WERI-Rb-1 (cell line): ENCODE data around the gene PLXNB3.
"Not testable (repeated sequence)": the region's sequence is repeated elsewhere in the genome, so short reads cannot be mapped to it uniquely, and the experiment has no call there.

Source experiments
- DNase-seq: peaks from one replicate; pipeline ENCODE4 v3.0.0-alpha.2; 2020
- H3K27ac ChIP-seq: fragments of 250-450 bp; sonication (Bioruptor Pico); 2 replicates; pipeline ENCODE4 v1.5.1; 2020; ENCODE audit warnings: mild to moderate bottlenecking, moderate library complexity
- H3K27me3 ChIP-seq: fragments of 250-450 bp; sonication (Bioruptor Pico); 2 replicates; pipeline ENCODE4 v1.5.1; 2021; ENCODE audit warnings: mild to moderate bottlenecking, low read depth, moderate library complexity; ENCODE audit not compliant: insufficient read depth, severe bottlenecking
- H3K36me3 ChIP-seq: fragments of 250-450 bp; sonication (Bioruptor Pico); 2 replicates; pipeline ENCODE4 v1.5.1; 2020; ENCODE audit warnings: mild to moderate bottlenecking, moderate library complexity
- H3K4me3 ChIP-seq: 2 replicates; pipeline ENCODE4 v1.5.1; 2011; ENCODE audit warnings: low read depth, mild to moderate bottlenecking, control low read depth, low read length
- H3K9me3 ChIP-seq: fragments of 250-450 bp; sonication (Bioruptor Pico); 2 replicates; pipeline ENCODE4 v1.5.1; 2021; ENCODE audit warnings: mild to moderate bottlenecking, moderate library complexity; ENCODE audit not compliant: severe bottlenecking
- TF ChIP-seq, protein P1 (sequence below): IDR thresholded peaks from 2 replicates; pipeline ENCODE4 v1.5.1; 2011; ENCODE audit warnings: low read depth, mild to moderate bottlenecking, control low read depth, inconsistent platforms, low read length

The PLXNB3 gene

DNA sequence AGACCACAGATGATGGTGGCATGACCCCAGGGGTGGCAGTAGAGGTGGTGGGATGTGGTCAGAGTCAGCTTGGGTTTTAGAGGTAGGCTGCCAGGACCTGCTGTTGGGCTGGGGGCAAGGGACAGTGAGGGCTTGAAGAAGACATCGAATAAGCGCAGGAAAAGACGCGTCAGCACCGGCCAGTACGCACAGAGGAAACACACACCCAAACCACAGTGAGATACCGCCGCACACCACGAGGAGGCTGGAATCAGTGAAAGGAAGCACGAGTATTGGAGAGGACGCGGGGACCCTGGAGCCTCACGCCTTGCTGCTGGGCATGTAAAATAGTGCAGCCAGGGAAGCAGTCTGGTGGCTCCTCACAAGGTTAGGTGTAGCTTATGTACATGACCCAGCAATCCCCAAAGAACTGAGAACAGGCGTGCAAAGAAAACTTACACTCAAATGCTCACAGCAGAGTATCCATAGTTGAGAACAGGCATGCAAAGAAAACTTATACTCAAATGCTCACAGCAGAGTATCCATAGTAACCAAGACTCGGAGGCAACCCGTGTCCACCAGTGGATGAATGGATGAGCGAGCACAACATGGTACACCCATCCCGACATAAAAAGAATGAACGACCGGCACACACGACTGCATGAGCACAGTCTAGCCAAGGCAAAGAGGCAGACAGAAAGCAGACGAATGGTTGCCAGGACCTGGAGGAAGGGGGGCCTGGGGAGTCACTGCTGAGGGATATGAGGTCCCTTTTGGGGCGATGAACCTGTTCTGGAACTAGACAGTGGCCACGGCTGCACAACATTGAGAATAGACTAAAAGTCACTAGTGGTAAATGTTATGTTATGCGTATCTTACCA, 53.0 kb downstream of the PLXNB3 start:
- TF ChIP-seq, protein P1, sequence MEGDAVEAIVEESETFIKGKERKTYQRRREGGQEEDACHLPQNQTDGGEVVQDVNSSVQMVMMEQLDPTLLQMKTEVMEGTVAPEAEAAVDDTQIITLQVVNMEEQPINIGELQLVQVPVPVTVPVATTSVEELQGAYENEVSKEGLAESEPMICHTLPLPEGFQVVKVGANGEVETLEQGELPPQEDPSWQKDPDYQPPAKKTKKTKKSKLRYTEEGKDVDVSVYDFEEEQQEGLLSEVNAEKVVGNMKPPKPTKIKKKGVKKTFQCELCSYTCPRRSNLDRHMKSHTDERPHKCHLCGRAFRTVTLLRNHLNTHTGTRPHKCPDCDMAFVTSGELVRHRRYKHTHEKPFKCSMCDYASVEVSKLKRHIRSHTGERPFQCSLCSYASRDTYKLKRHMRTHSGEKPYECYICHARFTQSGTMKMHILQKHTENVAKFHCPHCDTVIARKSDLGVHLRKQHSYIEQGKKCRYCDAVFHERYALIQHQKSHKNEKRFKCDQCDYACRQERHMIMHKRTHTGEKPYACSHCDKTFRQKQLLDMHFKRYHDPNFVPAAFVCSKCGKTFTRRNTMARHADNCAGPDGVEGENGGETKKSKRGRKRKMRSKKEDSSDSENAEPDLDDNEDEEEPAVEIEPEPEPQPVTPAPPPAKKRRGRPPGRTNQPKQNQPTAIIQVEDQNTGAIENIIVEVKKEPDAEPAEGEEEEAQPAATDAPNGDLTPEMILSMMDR: no peak
- H3K27me3 ChIP-seq: peaks cover 12% of the 10 kb centered on the region
- no peak overlapping the region for H3K27ac ChIP-seq
- DNase-seq: no peak
- no peaks in the 10 kb centered on the region for H3K36me3 ChIP-seq
- no peak overlapping the region for H3K4me3 ChIP-seq
- H3K9me3 ChIP-seq: no peaks in the 10 kb centered on the region

DNA sequence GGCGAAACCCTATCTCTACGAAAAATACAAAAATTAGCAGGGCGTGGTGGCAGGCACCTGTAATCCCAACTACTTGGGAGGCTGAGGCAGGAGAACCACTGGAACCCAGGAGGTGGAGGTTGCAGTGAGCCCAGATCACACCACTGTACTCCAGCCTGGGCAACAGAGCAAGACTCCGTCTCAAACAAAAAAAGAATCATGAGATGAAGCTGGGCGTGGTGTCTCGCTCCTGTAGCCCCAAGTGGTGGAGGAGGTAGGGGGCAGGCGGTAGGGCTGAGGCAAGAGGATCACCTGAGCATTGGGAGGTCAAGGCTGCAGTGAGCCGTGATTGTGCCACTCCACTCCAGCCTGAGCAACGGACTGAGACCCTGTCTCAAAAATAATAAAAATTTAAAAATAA, 54.0 kb downstream of the PLXNB3 start:
- H3K4me3 ChIP-seq, DNase-seq, H3K9me3 ChIP-seq, H3K27ac ChIP-seq, H3K36me3 ChIP-seq: not testable (repeated sequence)
- H3K27me3 ChIP-seq: peaks cover 12% of the 10 kb centered on the region

DNA sequence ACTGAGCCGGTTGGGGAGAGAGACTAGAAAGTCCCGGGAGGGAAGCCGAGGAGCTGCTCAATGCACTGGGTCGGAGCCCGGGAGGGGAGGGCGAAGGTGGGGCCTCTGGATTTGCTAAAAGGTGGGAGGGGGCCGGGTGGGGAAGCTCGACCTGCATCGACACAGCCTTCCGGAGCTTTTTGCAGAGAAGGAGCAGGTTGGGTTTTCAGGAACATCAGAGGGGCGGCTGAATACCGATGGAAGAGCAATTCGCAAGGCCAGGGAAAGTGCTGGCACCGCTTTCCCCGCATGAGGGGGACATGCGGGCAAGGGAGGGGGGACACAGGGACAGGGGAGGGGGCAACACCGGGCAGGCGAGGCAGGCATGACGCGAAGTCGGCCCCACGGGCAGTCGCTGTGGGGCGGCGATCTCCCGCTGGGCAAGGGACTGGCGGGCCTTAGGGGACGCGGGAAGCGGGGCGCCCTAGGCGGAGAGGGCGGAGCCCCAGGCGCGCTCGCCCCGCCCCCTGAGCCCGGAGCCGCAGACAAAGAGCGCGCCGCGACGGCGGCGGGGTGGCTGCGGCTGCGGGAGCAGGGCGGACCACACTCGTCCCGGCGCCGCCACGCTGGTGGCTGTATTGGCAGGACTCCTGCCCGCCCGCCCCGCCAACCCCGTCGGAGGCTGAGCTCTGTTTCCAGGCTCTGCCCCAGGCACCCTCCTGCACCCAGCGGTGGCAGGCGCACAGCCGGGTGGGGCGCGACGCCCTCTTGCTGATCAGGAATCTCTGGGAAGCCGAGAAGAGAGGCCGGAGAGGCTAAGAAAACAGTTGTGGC, 54.7 kb downstream of the PLXNB3 start:
- Histone ChIP-seq H3K9me3 (no peaks in the 10 kb centered on the region), H3K27ac (peak overlapping the region; percentile 85), H3K4me3 (peak overlapping the region; percentile 53), H3K27me3 (peaks cover 12% of the 10 kb centered on the region), H3K36me3 (no peaks in the 10 kb centered on the region)
- peak; percentile 79 for DNase-seq
- TF ChIP-seq, protein P1: 0 out of 2 replicates have a peak, but pooled peaks have one; percentile 1

DNA sequence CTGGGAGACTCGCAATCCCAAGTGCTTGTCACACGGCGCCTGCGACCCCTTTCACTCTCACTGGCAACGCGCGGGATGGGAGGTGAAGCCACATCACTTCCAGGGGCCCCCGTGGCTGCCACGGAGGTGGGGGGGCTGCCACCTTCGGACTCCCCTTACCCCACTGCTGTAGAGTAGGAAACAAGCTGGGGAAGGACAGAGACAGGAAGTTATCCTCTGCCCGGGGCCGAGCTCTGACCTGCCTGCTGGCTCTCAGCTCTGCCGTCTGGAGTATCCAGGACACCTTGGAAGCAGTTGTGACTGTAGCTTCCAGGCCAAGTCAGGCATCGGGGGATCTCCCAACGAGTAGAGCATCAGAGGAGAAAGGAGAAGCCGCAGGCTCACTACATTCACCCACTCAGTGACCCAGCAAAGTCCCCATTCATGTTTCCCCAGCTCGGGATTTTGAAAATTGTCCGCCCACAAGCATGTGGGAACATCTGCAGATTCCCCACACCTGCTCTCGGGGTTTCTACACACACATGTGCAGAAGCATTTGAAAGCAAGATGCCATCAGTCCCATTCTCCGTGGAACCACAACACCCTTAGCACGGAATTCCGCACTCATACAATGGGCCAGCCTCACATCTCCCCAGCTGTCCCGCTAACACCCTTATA, 55.5 kb downstream of the PLXNB3 start:
- Histone ChIP-seq H3K4me3 (peak overlapping the region; percentile 53), H3K9me3 (no peaks in the 10 kb centered on the region), H3K27me3 (peaks cover 12% of the 10 kb centered on the region), H3K27ac (peak overlapping the region; percentile 85), H3K36me3 (no peaks in the 10 kb centered on the region)
- DNase-seq: peak; percentile 35
- TF ChIP-seq, protein P1: no peak

DNA sequence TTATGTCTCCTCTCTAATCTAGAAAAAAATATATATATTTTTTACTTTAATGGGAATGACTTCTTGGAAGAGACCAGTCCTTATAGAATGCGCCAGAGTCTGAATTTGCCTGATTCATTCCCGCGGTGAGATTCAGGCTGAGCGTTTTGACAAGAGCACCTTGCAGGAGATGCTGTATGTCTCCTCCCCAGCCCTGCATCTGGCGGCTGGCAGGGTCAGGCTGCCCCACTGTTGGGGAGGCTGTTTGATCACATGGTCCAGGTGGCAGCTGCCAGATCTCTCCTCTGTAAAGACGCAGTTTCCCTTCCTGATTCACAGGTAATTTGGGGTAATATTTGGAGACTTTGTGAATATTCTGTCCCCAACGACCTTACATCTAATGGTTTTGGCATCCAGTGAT, 56.6 kb downstream of the PLXNB3 start:
- H3K4me3 ChIP-seq: no peak overlapping the region
- no peaks in the 10 kb centered on the region for H3K36me3 ChIP-seq
- H3K27ac ChIP-seq: no peak overlapping the region
- TF ChIP-seq, protein P1: no peak
- peaks cover 17% of the 10 kb centered on the region for H3K27me3 ChIP-seq
- DNase-seq: no peak
- no peaks in the 10 kb centered on the region for H3K9me3 ChIP-seq

DNA sequence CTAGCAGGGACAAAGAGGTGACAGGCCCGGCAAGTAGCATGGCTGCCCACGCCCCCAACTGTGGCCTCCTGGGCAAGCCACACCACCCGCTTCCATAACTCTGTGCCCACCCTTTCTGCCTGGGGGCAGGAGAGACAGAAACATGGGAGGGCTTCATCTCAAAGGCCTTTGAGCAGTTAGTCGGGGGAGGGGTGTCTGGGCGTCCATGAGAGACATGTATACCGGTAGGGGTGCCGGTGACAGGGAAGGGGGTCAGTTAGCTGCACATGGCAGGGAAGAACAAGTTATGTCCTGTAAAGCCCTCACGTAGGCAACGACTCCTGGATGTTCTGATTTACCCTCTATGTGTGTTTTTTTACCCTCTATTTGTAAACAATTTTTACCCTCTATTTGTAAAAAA, 57.0 kb downstream of the PLXNB3 start:
- Histone ChIP-seq H3K27me3 (peaks cover 19% of the 10 kb centered on the region), H3K4me3 (no peak overlapping the region), H3K27ac (no peak overlapping the region), H3K9me3 (no peaks in the 10 kb centered on the region), H3K36me3 (no peaks in the 10 kb centered on the region)
- TF ChIP-seq, protein P1: no peak
- DNase-seq: no peak
